Prostate gland (tissue), 2 donors: ENCODE data around the gene VPS16. TPM values are rescaled to one million over a fixed set of nuclear protein-coding genes. Genes with fewer than 3 reads are reported as not detected.
"Not testable (repeated sequence)": the region's sequence is repeated elsewhere in the genome, so short reads cannot be mapped to it uniquely, and the experiment has no call there.

Experiments
- DNase-seq: peaks from one replicate; pipeline ENCODE4 v3.0.0-alpha.2; 2019; ENCODE audit warnings: low spot score
- H3K27ac ChIP-seq, 2 donors: fragments of 200-600 bp; sonication (generic); 2 replicates each; pipeline ENCODE4 v1.5.1; 2017 to 2019
- H3K27me3 ChIP-seq: fragments of 200-600 bp; sonication (generic); replicated peaks from 2 replicates; pipeline ENCODE4 v1.5.1; 2019; ENCODE audit not compliant: insufficient read depth
- H3K36me3 ChIP-seq, 2 donors: fragments of 200-600 bp; sonication (generic); 1 replicate in 1 of 2; 2 replicates in 1 of 2; pipeline versions ENCODE4 v1.5.1 to v1.8.1; 2017 to 2019
- H3K4me1 ChIP-seq: fragments of 200-600 bp; sonication (generic); replicated peaks from 2 replicates; pipeline ENCODE4 v1.5.1; 2019
- H3K4me3 ChIP-seq, 2 donors: fragments of 200-600 bp; sonication (generic); 2 replicates each; pipeline ENCODE4 v1.5.1; 2017 to 2019
- H3K9me3 ChIP-seq: fragments of 200-600 bp; sonication (generic); 2 replicates; pipeline ENCODE4 v1.5.1; 2017
- CTCF ChIP-seq, 4 experiments: fragments of 200-600 bp in 2 of 4; fragments of 450-650 bp in 2 of 4; sonication (generic) in 2 of 4; IDR thresholded peaks; 1 replicate in 3 of 4; 2 replicates in 1 of 4; pipeline ENCODE4 v1.5.1; 2016 to 2019; ENCODE audit warnings: antibody characterized with exemption in 4 of 4, mild to moderate bottlenecking in 2 of 4, moderate library complexity in 2 of 4
- POLR2A ChIP-seq: fragments of 450-650 bp; IDR thresholded peaks from one replicate; pipeline ENCODE4 v1.6.1; 2016; ENCODE audit warnings: antibody characterized with exemption, mild to moderate bottlenecking
- POLR2AphosphoS5 ChIP-seq: sonication (generic); formaldehyde crosslinking; IDR thresholded peaks from one replicate; pipeline ENCODE4 v1.6.1; 2017; ENCODE audit warnings: antibody characterized with exemption
- WGBS: methylation state at CpG from one replicate; pipeline ENCODE4 v1.1.5; 2018; 5-methylcytosine and 5-hydroxymethylcytosine counted together
- intact Hi-C: fragments of 100-400 bp; cut with DNase I; formaldehyde crosslinking; loops from one replicate; pipeline ENCODE4 v1.14.2; 2022
- total RNA-seq, 2 donors: library from RNA; depleted of rRNA; stranded (reverse); fragments of >200 nt; gene quantifications; one replicate each; pipeline ENCODE4 v1.1.0, GENCODE V29; 2016

The VPS16 gene
- total RNA-seq, 2 donors from 2014 or later = 27.5 to 37.3 TPM

GRCh38 chr20:2822073-2822472, 18.5 kb upstream of the VPS16 start:
- Histone ChIP-seq H3K27ac (no peak overlapping the region), H3K27me3 (peaks cover 8% of the 10 kb centered on the region), H3K4me3 (no peak overlapping the region), H3K36me3 (no peaks in the 10 kb centered on the region), H3K9me3 (no peaks in the 10 kb centered on the region), H3K4me1 (no peaks in the 10 kb centered on the region)
- TF ChIP-seq POLR2AphosphoS5 = no peak
- TF ChIP-seq POLR2A = no peak
- TF ChIP-seq CTCF (IDR thresholded peaks at IDR 0.05) = no peak
- intact Hi-C loops = no loop called here
- DNase-seq = no peak
- 33% methylated on average over 5 of the region's 5 CpGs for WGBS

GRCh38 chr20:2825761-2826160, 14.8 kb upstream of the VPS16 start:
- TF ChIP-seq CTCF (IDR thresholded peaks at IDR 0.05) = no peak
- TF ChIP-seq POLR2AphosphoS5 = no peak
- TF ChIP-seq POLR2A = no peak
- no peaks in the 10 kb centered on the region for H3K9me3 ChIP-seq
- intact Hi-C loops = no loop called here
- no peak overlapping the region for H3K4me3 ChIP-seq
- 96% methylated on average over 2 of the region's 2 CpGs for WGBS
- DNase-seq = no peak
- H3K4me1 ChIP-seq = no peaks in the 10 kb centered on the region
- no peaks in the 10 kb centered on the region for H3K36me3 ChIP-seq
- H3K27ac ChIP-seq = no peak overlapping the region
- peaks cover 2% of the 10 kb centered on the region for H3K27me3 ChIP-seq

- no peak for DNase-seq
These were observed 13.9 kb upstream of the VPS16 start for GRCh38 chr20:2826655-2827054.

GRCh38 chr20:2829376-2829775, 11.2 kb upstream of the VPS16 start:
- no peak for DNase-seq
- H3K9me3 ChIP-seq = no peaks in the 10 kb centered on the region
- TF ChIP-seq CTCF (IDR thresholded peaks at IDR 0.05) (no peak), POLR2AphosphoS5 (no peak), POLR2A (no peak)
- no peaks in the 10 kb centered on the region for H3K4me1 ChIP-seq
- H3K4me3 ChIP-seq = no peak overlapping the region
- no peaks in the 10 kb centered on the region for H3K27me3 ChIP-seq
- H3K27ac ChIP-seq = no peak overlapping the region
- intact Hi-C loops = no loop called here
- WGBS = 66% methylated on average over 6 of the region's 6 CpGs
- no peaks in the 10 kb centered on the region for H3K36me3 ChIP-seq

More at GRCh38 chr20:2826655-2827054, 13.9 kb upstream of the VPS16 start:
- Histone ChIP-seq H3K27ac (no peak overlapping the region), H3K36me3 (no peaks in the 10 kb centered on the region), H3K4me1 (no peaks in the 10 kb centered on the region), H3K9me3 (no peaks in the 10 kb centered on the region), H3K4me3 (no peak overlapping the region), H3K27me3 (no peaks in the 10 kb centered on the region)
- 58% methylated on average over 4 of the region's 4 CpGs for WGBS
- intact Hi-C loops = no loop called here
- TF ChIP-seq POLR2A (no peak), CTCF (IDR thresholded peaks at IDR 0.05) (no peak), POLR2AphosphoS5 (no peak)

GRCh38 chr20:2831206-2831605, 9.3 kb upstream of the VPS16 start:
- H3K27ac ChIP-seq, H3K4me3 ChIP-seq, H3K9me3 ChIP-seq, H3K36me3 ChIP-seq, DNase-seq, H3K27me3 ChIP-seq, H3K4me1 ChIP-seq, intact Hi-C loops: not testable (repeated sequence)
- 66% methylated on average over 7 of the region's 7 CpGs for WGBS
